Lower leg skin (tissue), 4 donors: Measurements from ENCODE around the gene TES. TPM values are rescaled to one million over a fixed set of nuclear protein-coding genes. Genes with fewer than 3 reads are reported as not detected.

Experiments used
- DNase-seq, 2 donors: peaks; one replicate each; pipeline ENCODE4 v3.0.0-alpha.2; 2019; ENCODE audit warnings: low spot score in 2 of 2
- H3K4me3 ChIP-seq: fragments of 200-600 bp; sonication (generic); 2 replicates; pipeline ENCODE4 v1.5.1; 2017; ENCODE audit warnings: mild to moderate bottlenecking, low read depth; ENCODE audit not compliant: poor library complexity, severe bottlenecking
- POLR2A ChIP-seq, 2 donors: fragments of 450-650 bp; IDR thresholded peaks; one replicate each; pipeline ENCODE4 v1.6.1; 2016 to 2017; ENCODE audit warnings: antibody characterized with exemption in 2 of 2, mild to moderate bottlenecking in 1 of 2, moderate library complexity in 1 of 2
- WGBS, 2 donors: methylation state at CpG; one replicate each; pipeline ENCODE4 v1.1.5; 2018; 5-methylcytosine and 5-hydroxymethylcytosine counted together
- intact Hi-C: fragments of 100-400 bp; cut with DNase I; formaldehyde crosslinking; loops from one replicate; pipeline ENCODE4 v1.15.0; 2023; ENCODE audit warnings: low total_unique reads
- total RNA-seq, 4 donors: library from RNA; depleted of rRNA; stranded (reverse); fragments of >200 nt; gene quantifications; one replicate each; pipeline ENCODE4 v1.1.0, GENCODE V29; 2016
- TF ChIP-seq, protein P1 (sequence below), 3 donors: fragments of 450-650 bp; IDR thresholded peaks; one replicate each; pipeline ENCODE4 v1.5.1; 2016; ENCODE audit warnings: antibody characterized with exemption in 3 of 3, mild to moderate bottlenecking in 3 of 3, moderate library complexity in 2 of 3

TES gene
- total RNA-seq, 4 donors from 2014 or later: 34.1 to 61.5 (median 46.5) TPM

DNA sequence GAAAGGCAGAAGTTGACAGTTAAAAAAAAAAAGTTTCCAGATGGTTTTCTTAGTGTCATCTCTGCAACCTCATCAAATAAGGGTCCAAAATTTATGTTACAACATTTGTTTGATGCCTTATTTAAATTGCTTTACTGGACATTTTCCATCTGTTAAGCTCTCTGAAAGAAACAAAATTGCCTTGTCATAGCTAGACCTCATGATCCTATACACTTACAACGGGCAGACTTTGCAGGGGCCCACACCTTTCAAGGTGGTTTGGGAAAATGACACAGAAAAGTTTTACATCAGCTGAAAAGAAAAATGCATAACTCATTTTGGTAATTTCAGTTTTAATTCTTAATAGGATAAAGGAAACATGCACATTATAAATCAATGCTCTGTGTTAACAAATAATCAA is 1.4 kb upstream of the TES start:
- no peak overlapping the region for H3K4me3 ChIP-seq
- no peak for DNase-seq
- intact Hi-C loops: no loop called here
- WGBS, 2 donors: 82% methylated on average over 1 of the region's 1 CpG
- TF ChIP-seq, protein P1, sequence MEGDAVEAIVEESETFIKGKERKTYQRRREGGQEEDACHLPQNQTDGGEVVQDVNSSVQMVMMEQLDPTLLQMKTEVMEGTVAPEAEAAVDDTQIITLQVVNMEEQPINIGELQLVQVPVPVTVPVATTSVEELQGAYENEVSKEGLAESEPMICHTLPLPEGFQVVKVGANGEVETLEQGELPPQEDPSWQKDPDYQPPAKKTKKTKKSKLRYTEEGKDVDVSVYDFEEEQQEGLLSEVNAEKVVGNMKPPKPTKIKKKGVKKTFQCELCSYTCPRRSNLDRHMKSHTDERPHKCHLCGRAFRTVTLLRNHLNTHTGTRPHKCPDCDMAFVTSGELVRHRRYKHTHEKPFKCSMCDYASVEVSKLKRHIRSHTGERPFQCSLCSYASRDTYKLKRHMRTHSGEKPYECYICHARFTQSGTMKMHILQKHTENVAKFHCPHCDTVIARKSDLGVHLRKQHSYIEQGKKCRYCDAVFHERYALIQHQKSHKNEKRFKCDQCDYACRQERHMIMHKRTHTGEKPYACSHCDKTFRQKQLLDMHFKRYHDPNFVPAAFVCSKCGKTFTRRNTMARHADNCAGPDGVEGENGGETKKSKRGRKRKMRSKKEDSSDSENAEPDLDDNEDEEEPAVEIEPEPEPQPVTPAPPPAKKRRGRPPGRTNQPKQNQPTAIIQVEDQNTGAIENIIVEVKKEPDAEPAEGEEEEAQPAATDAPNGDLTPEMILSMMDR (IDR thresholded peaks at IDR 0.05): no peak
- no peak for TF ChIP-seq POLR2A (IDR thresholded peaks at IDR 0.05)

DNA sequence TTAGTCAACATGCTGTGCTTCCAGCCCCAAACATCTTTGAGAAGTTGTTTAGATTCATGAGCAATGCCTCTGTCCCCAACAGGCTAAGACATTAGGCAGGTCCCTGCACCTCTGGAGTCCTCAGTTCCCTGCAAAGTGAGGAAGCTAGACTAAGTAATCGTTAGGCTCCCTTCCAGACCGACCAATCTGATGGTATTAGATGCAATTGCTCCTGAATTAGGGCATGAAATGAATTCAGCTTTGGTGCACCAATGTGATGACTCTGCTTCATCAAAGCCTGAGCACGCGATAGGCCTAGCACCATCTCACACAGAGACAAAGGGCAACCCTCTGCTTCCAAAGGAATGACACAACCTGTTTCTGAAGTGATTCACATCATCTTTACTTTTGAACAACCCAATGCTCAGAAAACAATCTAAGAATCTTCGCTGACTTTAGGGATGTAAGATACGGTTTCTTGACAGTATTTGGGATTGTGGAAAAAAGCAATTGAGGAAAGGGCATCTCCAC is 723 bp upstream of the TES start:
- TF ChIP-seq, protein P1 (IDR thresholded peaks at IDR 0.05): no peak
- TF ChIP-seq POLR2A (IDR thresholded peaks at IDR 0.05): no peak
- 91 to 93% methylated on average over 6 of the region's 6 CpGs for WGBS, 2 donors
- intact Hi-C loops: no loop called here
- H3K4me3 ChIP-seq: no peak overlapping the region
- DNase-seq: no peak

DNA sequence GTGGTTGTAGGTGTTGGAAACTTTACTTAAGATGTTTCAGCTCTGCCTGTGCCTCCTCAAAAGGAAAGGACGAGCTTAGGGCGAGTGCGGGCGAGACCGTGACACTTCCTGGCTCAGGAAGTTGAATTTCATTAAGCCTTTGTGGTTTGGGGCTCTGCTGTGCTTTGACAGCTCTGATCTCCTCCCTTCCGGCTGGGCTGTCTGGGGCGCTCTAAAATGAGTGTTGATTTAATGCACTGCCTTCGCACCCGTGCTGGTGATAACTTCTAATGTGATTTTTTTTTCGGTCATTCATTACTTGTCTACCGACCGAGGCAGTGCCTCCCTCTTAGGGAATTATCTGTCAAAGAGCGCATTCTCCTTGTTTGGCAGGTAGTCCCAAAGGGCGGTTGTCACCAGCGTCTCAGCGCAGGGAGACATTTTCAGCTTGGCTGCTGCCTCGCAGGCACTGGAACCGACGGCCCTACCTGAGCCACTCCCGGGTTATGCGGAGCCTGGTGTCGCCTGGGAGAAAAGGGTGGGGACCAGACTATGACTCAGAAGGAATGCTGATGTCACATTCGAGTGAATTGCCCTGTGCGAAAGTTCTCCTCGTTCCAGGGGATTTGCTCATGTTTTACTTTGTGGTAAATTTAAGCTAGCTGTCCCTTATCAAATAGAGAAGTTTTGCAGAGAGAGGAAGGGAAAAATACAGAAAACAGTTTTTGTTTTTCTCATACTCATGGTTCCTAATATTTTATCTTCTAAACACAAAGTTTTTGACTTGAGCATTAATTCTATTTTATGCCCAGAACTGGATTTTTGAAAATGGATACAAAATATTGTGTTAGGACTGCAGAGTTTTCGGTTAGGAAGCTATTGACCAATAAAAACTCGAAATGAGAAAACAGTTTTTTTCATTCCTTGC is 920 bp downstream of the TES start:
- WGBS, 2 donors: 1 to 3% methylated on average over 26 to 27 of the region's 27 CpGs
- TF ChIP-seq, protein P1 (IDR thresholded peaks at IDR 0.05): no peak
- peak in 1 of 2 donors; percentile 65 for TF ChIP-seq POLR2A (IDR thresholded peaks at IDR 0.05)
- intact Hi-C loops: no loop called here
- peak overlapping the region; percentile 81 for H3K4me3 ChIP-seq
- DNase-seq: peak; percentile 89 to 96

DNA sequence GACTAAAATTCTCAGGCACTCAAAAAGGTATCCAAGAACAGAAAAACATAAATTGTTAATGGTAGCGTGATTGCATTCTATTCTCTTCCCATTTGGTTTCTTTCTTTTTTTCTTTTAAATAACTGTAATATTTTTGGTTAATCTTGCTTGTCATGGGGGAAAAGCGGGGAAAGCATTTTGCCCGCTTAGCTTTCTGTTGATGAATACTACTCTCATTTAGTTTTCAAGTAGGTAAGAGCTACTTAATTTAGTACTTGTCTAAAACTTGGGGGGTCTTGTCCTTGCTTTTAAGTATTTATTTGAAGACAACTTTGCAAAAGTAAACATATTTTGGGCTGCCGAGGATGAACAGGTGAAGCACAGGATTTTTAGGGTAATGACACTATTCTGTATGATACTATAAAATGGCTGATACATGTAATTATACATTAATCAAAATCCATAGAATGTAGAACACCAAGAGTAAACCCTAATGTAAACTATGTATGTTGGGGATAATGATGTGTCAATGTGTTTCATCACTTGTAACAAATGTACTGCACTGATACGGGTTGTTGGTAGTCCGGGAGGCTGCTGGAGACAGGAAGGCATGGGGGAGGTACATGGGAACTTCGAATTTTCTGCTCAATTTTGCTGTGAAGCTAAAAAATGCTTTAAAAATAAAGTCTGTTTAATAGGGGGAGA is 1.7 kb downstream of the TES start:
- DNase-seq: no peak
- intact Hi-C loops: no loop called here
- 52 to 57% methylated on average over 7 of the region's 7 CpGs for WGBS, 2 donors
- TF ChIP-seq POLR2A (IDR thresholded peaks at IDR 0.05): no peak
- TF ChIP-seq, protein P1 (IDR thresholded peaks at IDR 0.05): no peak
- no peak overlapping the region for H3K4me3 ChIP-seq

DNA sequence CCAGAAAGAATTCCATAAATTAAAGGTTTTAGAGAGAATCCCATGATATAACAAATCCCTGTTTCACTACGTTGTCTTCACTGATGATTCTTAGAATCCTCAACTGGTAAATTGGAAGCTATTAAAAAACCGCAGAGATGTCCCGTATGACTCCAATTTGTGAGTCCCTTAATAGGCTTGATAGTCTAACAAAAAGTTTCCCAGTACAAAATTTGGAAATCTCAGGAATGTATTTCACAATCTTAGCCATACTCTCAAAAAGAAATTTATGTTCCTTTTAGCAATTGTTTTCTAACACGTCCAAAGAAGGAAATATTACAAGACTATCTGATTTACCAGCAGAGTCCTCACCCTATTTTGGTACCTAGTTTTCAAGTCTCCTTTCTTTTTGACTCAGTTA is 2.5 kb downstream of the TES start:
- intact Hi-C loops: no loop called here
- 31 to 40% methylated on average over 4 of the region's 4 CpGs for WGBS, 2 donors
- no peak overlapping the region for H3K4me3 ChIP-seq
- TF ChIP-seq, protein P1 (IDR thresholded peaks at IDR 0.05): no peak
- no peak for TF ChIP-seq POLR2A (IDR thresholded peaks at IDR 0.05)
- no peak for DNase-seq
